GM19328 (cell line): ENCODE data around the gene ACTN4.
"Not testable (repeated sequence)": the region's sequence is repeated elsewhere in the genome, so short reads cannot be mapped to it uniquely, and the experiment has no call there.

Source experiments
- ATAC-seq: cut with Tn5 transposase; IDR thresholded peaks from one replicate; pipeline ENCODE4 v1.9.1; 2021; ENCODE audit warnings: mild to moderate bottlenecking, moderate library complexity; ENCODE audit not compliant: unreplicated experiment

The ACTN4 gene

GRCh38 chr19:38760805-38761517 lies 113.5 kb downstream of the ACTN4 start:
- ATAC-seq: not testable (repeated sequence)

DNA sequence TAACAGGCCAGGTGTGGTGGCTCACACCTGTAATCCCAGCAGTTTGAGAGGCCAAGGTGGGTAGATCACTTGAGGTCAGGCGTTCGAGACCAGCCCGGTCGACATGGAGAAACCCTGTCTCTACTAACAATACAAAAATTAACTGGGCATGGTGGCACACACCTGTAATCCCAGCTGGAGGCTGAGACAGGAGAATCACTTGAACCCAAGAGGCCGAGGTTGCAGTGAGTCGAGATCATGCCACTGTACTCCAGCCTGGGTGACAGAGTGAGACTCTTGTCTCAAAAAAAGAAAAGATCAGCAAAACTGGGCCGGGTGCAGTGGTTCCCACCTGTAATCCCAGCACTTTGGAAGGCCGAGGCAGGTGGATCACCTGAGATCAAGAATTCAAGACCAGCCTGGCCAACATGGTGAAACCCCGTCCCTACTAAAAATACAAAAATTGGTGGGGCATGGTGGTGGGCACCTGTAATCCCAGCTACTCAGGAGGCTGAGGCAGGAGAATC lies 114.5 kb downstream of the ACTN4 start:
- not testable (repeated sequence) for ATAC-seq

DNA sequence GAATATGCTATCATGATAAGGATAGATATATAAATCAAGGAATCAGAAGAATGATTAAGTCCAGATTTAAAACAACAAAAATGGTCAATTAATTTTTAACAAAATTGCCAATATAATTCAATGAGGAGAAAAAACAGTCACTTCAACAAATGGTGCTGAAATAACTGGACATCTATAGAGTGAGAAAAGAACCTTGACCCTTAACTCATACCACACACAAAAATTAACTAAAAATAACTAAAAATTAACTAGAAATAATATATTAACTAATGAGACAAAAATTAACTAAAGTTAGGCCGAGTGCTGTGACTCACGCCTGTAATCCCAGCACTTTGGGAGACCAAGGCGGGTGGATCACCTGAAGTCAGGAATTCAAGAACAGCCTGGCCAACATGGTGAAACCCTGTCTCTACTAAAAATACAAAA lies 116.4 kb downstream of the ACTN4 start:
- no peak for ATAC-seq

DNA sequence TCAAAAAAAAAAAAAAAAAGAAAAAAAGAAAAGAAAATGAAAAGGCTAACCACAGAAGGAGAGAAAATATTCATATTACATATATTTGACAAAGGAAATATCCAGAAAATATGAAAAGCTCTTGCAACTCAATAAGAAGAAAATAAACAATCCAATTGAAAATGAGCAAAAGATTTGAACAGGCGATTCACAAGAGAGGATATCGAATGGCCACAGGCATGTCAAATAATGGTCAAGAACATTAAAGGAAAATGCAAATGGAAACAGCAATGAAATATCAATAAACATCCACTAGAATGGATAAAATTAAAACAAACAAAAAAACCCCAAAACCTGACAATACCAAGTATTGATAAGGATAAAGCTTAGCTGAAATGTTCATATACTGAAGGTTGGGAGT lies 117.8 kb downstream of the ACTN4 start:
- ATAC-seq: no peak

DNA sequence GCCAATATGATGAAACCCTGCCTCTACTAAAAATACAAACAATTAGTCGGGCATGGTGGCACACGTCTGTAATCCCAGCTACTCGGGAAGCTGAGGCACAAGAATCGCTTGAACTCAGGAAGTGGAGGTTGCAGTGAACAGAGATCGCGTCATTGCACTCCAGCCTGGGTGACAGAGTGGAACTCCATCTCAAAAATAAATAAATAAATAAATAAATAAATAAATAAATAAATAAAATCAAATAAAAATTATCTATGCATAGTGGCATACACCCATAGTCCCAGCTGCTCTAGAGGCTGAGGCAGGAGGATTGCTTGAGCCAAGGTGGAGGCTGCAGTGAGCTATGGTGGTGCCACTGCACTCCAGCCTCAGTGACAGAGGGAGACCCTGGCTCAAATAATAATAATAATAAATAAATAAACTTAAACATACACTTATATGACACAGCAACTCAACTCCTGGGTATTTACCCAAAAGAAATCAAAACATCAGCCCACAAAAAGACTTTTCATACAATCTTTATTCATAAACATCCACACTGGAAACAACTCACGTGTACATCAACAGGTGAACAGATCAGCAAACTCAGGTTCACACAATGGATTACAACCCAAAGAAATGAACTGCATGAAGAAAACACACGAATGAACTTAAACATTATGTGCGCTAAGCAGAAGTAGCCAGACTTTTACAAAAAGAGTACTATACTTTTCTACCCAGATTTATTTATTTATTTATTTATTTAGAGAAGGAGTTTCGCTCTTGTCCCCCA lies 119.0 kb downstream of the ACTN4 start:
- no peak for ATAC-seq

- ATAC-seq: no peak
These were observed 122.3 kb downstream of the ACTN4 start for GRCh38 chr19:38769635-38770211.

DNA sequence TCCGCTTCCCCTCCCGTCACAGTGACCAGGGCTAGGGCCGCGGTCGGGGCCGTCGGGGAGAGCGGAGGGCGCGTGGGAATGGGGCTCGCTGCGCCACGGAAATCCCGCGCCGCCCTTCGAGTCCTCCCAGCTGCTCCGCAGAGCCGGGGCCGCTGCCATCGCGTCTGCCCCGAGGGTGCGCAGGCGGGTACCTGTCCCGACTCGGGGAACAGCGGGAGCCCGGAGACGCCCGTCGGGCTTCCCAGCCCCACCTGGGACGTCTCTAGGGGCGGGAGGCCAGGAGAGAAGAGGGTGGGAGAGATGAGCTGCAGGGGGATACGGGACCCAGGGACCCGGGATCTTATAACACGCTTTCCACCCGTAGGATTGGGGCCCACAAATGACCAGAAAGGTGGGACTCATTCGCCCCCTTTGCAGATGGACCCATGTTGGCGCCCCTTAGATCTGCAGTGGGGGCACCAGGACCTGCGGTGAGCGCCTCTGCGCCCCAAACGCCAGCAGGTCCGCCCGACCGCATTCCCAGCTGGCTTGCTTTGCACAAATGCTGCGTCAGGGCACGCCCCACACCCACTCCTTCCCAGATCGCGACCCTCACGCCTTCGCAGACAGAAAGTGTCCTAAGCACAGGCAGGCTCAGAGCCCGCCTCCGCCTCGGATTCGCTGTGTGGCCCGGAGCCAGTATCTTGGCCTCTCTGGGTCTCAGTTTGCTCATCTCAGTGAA lies 122.9 kb downstream of the ACTN4 start:
- not testable (repeated sequence) for ATAC-seq

DNA sequence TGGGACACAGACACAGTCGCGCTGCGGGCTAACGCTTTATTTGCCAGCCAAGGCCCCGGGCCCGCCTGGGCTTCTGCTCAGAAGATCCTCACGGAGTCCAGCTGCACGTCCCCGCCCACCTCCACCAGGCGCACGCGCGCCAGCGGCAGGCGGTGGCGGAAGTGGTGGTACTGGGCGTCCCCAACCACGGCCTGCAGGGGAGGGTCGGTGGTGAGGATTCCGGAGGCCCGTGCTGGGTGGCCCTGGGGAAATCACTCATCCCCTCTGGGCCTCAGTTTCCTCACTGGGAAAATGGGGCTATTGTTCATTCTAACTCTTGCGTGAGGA lies 123.5 kb downstream of the ACTN4 start:
- not testable (repeated sequence) for ATAC-seq

GRCh38 chr19:38771569-38771968 lies 124.1 kb downstream of the ACTN4 start:
- not testable (repeated sequence) for ATAC-seq

DNA sequence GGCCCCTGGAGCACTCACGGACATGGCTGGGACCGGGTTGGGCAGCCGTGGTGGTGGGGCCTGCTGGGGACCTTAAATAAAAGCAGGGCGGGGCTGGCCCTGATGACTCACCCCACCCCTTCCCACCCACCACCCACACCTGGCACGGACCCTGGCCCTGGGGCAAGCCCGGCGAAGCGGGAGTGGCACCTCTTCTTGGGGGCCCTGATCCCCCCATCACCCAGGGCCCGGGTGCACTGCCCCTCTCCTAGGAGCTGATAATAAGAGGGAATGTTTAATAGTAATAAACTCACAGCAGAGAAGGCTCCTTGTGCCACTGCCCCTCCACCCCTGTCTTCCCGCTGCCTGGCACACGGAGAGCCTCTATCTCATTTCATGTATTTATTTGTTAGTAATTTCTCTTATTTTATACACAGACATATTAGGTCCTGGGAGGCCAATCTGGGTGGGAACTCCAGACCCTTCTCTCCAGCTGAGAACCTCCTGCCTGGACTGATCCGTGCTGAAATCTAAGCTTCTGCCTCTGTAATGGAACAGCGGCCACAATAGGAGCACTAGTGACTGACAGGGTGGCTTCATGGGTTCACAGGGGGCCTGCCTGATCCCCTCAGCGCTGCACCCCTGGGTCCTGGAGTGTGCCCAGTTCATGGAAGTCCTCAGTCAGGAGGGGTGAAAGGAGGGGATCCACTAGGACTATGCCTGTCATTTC lies 126.2 kb downstream of the ACTN4 start, which contains the start of gene LGALS7:
LGALS7 (minus strand) TSS at position 49 of the 709 bp plus-strand sequence; CDS start at position 24, 25 bp downstream.
- ATAC-seq: no peak

- no peak for ATAC-seq
These were observed 126.9 kb downstream of the ACTN4 start for GRCh38 chr19:38774181-38774950.

DNA sequence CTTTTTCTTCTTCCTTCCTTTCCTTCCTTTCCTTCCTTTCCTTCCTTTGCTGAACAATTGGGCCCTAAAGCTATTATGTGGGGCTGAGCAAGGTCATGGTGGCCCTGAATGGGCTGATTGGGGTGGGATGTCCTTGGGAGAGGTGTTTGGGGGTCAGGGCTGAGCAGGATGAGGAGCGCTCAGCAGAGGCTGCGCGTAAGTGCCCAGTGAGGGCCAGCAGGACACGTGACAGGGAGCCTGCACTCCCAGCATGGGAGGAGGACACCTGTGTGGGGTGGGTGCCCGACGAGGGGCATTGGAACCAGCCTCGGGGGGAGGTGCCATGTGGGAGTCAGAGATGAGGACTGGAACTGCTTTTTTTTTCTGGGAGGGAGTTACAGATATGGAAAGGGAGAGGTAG lies 131.3 kb downstream of the ACTN4 start:
- no peak for ATAC-seq

- ATAC-seq: no peak
These were observed 133.0 kb downstream of the ACTN4 start for GRCh38 chr19:38780443-38780842.

DNA sequence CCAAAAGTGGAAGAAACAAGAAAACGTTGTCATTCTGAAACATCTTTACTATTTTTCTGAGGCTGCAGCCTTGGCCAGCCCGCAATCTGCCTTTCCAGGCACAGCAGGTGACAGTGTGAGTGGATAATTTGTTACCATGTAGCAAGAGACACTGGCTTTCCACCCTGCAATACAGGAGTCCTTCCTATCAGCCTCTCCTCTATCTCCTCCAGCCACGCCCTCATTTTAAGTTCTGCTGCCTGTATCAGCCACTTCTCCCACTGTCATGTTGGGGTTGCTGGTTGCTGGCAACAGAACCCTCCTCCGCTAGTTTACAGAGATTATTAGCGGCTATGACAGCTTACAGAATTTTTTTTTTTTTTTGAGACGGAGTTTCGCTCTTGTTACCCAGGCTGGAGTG lies 133.6 kb downstream of the ACTN4 start:
- no peak for ATAC-seq
